Smooth muscle cell of the umbilical artery (primary cell): ENCODE results near the gene PRR20D. TPM values are rescaled to one million over a fixed set of nuclear protein-coding genes. Genes with fewer than 3 reads are reported as not detected.

ENCODE experiments used
- total RNA-seq: library from RNA; depleted of rRNA; stranded (reverse); fragments of >200 nt; gene quantifications from 2 replicates; pipeline ENCODE4 v1.2.3, GENCODE V29; 2014

PRR20D gene
- total RNA-seq, result not detected in 2 replicates

DNA sequence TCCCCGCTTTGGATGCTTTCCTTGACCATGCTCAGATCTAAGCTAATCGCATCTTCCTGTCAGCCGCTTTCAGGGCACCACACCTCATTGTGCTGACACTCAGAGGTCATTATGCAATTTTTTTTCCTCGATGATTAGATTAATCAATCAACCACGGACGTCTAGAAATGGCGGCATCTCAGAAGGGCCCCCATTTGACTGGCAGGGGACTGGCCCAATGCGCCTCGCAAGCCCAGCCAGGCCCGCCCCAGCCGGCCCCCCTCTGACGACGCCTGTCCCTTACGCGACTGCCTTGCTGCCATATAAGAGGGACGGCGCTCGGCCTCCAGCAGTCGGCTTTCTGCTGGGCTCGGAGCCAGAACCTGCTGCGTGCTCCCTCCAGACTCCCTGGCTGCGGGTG is at the start of gene PRR20D:
TSS of gene PRR20D (plus strand) at position 301 of the 400 bp plus-strand sequence. CDS start 387 bp downstream, outside the sequence.

GRCh38 chr13:57140235-57140968 is 20.0 kb upstream of the PRR20D start, which contains the start of gene PRR20A:
TSS of gene PRR20A (plus strand) at chr13:57140918. CDS start at chr13:57141305, 387 bp downstream.

DNA sequence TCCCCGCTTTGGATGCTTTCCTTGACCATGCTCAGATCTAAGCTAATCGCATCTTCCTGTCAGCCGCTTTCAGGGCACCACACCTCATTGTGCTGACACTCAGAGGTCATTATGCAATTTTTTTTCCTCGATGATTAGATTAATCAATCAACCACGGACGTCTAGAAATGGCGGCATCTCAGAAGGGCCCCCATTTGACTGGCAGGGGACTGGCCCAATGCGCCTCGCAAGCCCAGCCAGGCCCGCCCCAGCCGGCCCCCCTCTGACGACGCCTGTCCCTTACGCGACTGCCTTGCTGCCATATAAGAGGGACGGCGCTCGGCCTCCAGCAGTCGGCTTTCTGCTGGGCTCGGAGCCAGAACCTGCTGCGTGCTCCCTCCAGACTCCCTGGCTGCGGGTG is 13.2 kb upstream of the PRR20D start, which contains the start of gene PRR20B:
TSS of gene PRR20B (plus strand) at position 301 of the 400 bp plus-strand sequence. CDS start 387 bp downstream, outside the sequence.

GRCh38 chr13:57153761-57154160 is 6.7 kb upstream of the PRR20D start, which contains the start of gene PRR20C:
TSS of gene PRR20C (plus strand) at chr13:57154061. CDS start at chr13:57154448, 387 bp downstream.

DNA sequence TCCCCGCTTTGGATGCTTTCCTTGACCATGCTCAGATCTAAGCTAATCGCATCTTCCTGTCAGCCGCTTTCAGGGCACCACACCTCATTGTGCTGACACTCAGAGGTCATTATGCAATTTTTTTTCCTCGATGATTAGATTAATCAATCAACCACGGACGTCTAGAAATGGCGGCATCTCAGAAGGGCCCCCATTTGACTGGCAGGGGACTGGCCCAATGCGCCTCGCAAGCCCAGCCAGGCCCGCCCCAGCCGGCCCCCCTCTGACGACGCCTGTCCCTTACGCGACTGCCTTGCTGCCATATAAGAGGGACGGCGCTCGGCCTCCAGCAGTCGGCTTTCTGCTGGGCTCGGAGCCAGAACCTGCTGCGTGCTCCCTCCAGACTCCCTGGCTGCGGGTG is 6.5 kb downstream of the PRR20D start, which contains the start of gene PRR20E:
TSS of gene PRR20E (plus strand) at position 301 of the 400 bp plus-strand sequence. CDS start 387 bp downstream, outside the sequence.

Other genes starting within 250 kb of the PRR20D start
- gene PRR20A, start 19.7 kb upstream of the PRR20D start, total RNA-seq, result not detected in 2 replicates
- not detected in 2 replicates for gene PRR20B, start 13.1 kb upstream of the PRR20D start, total RNA-seq
- not detected in 2 replicates for gene PRR20C, start 6.6 kb upstream of the PRR20D start, total RNA-seq
- gene PRR20E, start 6.6 kb downstream of the PRR20D start, total RNA-seq, result not detected in 2 replicates